Hematopoietic multipotent progenitor cell treated with erythropoietin and hydrocortisone succinate and interleukin-3 and kit ligand, for 15 days (in vitro differentiated cells): ENCODE measurements around the gene OR7C2.
"Not testable (repeated sequence)": the region's sequence is repeated elsewhere in the genome, so short reads cannot be mapped to it uniquely, and the experiment has no call there.

Source experiments
- DNase-seq: peaks from one replicate; pipeline ENCODE4 v3.0.0-alpha.2; 2015; ENCODE audit warnings: low spot score

OR7C2 gene

DNA sequence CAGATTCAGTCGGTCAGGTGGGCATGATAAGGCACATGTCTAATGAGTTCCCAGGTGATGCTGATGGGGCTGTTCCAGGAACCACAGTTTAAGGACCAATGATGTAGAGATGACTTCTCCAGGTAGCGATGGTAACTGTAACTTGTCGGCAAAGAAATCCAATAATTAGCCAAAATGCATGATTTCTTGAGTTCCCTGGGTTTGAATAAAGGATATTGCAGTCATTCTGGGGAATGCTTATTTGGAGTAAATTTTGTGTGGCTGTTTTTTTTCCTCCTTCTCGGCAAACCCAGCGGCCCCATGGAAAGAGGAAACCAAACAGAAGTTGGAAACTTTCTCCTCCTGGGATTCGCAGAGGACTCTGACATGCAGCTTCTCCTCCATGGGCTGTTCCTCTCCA, at the start of gene OR7C2:
OR7C2 (plus strand) TSS at position 301 of the 400 bp plus-strand sequence; CDS start at position 301, 0 bp downstream.
- DNase-seq: no peak

DNA sequence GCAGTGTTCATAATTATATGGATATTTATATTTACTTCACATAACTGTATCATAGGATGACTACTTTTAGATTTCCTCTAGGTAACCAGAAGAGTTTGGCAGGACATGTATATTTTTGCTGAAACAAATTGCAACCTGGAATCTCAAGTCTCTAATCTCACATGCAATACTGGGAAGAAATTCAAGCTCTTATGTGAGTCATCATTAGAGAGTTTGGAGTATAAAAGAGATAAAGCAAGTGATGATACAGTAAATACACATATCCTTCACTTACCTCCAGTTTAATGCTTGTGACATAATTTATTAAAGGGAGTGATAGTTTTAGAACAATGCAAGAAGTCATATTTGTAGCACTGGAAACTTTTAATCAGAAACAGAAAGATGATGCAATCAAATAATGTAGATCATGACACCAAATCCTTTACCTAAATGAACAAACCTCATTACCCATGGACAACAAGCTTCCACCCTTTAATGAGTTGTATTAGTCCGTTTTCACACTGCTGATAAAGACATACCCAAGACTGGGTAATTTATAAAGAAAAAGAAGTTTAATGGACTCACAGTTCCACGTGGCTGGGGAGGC, 39.5 kb upstream of the OR7C2 start:
- no peak for DNase-seq

DNA sequence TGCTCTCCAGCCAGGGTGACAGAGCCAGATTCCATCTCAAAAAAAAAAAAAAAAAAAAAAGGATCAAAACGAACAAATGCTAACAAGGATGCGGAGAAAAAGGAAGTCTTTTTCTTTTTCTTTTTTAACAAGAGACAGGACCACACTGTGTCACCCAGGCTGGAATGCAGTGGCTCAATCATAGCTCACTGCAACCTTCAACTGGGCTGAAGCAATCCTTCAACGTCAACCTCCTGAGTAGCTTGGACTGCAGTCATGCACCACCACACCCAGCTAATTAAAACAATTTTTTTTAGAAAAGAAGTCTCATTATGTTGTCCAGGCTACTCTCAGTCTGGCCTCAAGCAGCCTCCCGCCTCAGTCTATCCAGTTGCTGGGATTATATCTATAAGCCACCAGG, 34.6 kb upstream of the OR7C2 start:
- no peak for DNase-seq

DNA sequence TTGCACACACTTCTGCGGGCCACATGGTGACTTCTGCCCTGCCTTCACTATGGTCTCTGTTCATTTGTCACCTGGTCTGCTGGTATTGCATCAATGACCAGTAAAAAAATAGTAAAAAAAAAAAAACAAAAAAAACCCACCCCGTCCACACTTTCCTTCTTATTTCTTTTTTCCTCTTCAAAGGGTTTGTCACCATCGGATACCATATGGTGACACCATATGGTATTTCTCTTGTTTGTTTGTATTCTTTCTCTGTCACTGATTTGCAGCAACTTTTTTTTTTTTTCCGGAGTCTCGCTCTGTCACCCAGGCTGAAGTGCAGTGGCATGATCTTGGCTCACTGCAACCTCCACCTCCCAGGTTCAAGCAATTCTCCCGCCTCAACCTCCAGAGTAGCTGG, 26.2 kb upstream of the OR7C2 start:
- no peak for DNase-seq

DNA sequence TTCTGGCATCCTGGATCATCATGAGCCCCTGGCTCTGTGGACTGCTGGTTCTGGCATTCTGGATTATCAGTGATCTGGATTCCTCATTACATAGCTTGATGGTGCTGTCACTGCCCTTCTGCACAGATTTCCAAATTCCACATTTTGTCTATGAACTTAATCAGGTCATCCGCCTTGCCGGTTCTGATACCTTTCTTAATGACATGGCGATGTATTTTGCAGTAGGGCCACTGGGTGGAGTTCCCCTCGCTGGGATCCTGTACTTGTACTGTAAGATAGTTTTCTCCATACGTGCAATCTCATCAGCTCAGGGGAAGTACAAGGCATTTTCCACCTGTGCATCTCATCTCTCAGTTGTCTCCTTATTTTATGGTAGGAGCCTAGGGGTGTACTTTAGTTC, 24.4 kb upstream of the OR7C2 start:
- no peak for DNase-seq

DNA sequence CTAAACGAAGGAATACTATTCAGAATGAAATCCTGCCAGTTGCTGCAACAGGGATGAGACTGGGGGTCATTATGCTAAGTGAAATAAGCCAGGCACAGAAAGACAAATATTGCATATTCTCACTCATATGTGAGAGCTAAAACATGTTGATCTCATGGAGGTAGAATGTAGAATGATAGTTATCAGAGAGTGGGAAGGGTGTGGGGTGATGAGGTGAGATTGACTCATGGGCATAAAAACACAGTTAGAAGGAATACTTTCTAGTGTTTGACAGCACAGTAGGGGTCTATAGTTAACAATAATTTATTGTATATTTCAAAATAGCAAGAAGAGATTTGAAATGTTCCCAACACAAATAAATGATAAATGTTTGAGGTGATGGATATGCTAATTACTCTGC, 7.8 kb upstream of the OR7C2 start:
- no peak for DNase-seq

DNA sequence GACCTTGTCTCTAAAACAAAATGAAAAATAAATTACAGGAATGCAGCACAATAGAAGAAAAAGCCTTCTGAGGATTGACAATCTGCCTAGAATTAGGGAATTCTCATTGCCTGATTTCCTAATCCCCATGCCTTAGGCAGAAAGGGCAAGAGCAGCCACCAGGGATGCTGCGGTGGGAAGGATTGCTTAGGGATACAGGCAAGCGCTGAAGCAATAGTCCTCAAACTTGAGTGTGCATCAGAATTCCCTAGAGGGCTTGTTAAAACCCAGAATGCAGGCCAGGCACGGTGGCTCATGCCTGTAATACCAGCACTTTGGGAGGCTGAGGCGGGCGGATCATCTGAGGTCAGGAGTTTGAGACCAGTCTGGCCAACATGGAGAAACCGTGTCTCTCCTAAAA, 1.0 kb upstream of the OR7C2 start:
- DNase-seq: no peak

DNA sequence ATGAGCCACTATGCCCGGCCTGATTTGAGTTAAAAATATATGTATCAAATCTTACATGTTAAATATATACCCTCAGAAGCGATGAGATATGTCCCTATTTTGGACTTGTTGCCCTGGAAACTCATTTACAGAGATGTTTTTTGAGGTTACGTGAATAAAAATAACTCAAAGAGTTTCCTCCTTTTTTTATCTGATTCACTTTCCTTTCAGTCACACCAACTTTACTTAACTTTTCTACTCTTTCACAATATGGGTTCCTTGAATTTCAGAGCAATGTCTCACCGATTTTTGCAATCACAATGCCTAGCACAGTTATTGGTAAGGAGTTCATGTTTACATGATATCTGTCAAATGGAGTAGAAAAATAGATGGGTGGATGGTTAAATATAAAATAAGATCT, 2.3 kb downstream of the OR7C2 start:
- DNase-seq: no peak

DNA sequence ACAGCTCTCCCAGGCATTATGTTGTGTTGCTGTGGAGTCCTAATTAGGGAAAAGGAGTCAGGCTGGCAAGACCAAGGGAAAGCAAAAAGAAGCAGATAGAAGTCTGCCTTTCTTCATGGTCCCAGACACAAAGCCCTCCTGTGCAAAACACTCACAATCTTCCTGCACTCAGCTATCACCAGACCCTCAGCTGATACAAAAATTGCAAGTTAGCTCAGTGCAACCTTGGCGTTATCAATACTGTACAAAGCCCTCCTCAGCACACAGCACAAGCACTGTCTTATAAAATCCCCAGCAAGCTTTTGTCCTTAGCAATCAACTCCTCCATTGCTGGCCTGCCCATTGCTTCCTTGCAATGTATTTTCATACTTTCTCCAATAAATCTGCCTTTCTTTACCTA, 3.2 kb downstream of the OR7C2 start:
- no peak for DNase-seq

DNA sequence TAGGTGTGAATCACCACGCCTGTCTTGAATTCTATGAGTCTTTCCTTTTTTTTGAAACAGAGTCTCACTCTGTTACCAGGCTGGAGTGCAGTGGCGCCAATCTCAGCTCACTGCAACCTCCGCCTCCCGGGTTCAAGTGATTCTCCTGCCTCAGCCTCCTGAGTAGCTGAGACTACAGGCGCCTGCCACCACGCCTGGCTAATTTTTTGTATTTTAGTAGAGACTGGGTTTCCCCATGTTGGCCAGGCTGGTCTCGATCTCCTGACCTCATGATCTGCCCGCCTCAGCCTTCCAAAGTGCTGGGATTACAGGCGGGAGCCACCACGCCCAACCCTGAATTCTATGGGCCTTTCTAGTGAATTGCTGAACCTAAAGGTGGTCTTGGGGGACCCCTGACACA, 8.1 kb downstream of the OR7C2 start:
- DNase-seq: not testable (repeated sequence)

DNA sequence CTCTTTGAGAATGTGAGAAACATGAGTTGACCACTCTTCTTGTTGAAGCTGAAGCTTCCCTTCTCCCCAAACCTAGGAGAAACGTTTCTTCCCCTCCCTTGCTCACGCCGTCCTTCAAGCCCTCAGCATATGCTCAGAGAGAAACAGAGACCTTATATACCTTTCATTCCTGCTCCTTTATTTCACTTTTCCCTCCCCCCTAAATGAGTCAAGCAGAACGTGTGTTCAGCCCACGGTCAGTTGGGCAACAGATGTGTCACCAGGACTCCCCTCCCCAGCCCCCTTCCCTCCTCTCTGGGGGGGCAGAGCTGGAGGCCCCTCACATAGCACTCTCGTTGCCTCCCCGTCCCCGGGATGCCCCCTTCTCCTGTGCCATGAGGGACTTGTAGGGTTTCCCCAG, 8.6 kb downstream of the OR7C2 start:
- no peak for DNase-seq

DNA sequence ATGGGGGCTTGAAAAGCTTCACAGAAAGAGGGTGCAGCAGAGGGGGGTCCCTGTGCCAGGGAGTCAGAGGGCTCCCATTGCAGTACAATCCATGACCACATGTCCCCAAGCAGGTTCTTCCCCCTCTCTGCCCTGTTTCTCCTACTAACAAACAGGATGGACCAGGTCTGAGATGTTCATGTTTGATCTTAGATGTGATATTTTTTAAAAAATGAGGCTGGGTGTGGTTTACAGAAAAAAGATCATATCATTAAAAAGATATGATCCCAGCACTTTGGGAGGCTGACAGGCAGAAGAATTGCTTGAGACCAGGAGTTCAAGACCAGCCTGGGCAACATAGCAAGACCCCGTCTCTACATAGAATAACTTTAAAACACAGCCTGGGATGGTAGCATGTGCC, 9.1 kb downstream of the OR7C2 start:
- DNase-seq: no peak

DNA sequence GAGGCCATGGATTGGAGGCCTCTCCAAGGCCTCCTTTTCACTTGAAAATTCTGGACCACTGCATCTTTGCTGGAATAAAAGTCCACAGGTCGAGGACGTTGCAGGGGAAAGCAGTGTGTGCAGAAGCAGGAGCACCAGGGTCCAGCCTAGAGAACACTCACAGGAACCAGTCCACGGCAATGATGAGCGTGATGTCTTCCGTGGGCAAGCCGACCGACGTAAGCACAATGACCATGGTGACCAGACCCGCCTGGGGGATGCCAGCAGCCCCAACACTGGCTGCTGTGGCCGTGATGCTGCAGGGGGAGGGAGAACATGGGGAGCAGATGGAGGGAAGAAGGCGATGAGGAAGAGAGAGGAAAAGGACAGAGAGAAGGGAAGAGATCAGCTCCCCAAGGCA, 11.5 kb downstream of the OR7C2 start:
- DNase-seq: no peak

DNA sequence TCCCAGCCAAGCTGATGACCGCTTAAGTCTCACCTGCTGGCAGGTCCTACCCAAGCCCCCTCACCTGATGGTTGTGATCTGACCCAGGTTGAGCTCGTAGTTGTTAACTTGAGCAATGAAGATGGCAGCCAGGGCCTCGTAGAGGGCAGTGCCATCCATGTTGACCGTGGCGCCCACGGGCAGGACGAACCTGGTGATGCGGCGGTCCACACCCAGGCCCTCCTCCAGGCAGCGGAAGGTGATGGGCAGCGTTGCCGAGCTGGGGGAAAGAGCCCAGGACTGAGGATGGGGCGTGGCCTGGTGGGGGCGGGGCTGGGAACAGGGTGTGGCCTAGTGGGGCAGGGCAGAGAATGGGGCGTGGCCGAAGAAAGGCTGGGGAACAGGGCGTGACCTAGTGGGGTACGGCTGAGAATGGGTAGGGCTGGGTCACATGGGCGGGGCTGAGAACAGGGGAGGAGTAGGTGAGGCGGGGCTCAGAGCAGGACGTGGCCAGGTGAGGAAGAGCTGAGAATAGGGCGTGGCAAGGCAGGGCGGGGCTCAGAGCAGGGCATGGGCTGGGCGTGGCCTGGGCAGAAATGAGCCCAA, 12.9 kb downstream of the OR7C2 start:
- no peak for DNase-seq

DNA sequence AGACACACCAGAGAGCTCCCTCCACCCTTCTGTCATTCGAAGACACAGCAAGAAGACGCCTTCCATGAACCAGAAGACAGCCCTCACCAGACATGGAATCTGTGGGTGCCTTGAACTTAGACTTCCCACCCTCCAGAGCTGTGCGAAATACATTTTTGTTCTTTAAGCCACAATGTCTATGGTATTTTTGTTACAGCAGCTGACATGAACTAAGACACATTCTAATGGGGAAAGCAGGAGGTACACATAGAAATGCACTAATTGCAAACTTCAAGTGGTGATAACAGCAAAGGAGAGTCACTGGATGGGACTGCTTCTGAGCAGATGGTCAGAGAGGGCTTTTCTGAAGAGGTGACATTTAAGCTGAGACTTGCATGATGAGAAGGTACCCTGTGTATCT, 16.2 kb downstream of the OR7C2 start:
- no peak for DNase-seq

DNA sequence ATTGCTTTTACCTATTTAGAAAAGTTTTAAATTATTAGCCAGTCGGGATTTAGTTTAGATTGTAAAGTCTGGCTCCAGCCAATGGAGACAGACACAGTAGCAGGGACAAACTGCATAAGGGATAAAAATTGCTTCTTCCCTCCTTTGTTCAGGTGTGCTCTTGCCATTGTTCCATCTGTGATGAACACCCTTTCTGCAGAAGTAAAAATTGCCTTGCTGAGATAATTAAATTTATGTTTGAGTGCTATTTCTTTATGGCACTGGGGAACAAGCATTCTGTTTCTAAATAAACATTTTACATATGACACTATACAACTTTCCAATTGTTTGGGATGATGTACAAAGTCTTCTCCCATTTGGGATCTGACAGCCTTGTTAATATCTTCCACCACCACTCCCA, 18.0 kb downstream of the OR7C2 start:
- no peak for DNase-seq

DNA sequence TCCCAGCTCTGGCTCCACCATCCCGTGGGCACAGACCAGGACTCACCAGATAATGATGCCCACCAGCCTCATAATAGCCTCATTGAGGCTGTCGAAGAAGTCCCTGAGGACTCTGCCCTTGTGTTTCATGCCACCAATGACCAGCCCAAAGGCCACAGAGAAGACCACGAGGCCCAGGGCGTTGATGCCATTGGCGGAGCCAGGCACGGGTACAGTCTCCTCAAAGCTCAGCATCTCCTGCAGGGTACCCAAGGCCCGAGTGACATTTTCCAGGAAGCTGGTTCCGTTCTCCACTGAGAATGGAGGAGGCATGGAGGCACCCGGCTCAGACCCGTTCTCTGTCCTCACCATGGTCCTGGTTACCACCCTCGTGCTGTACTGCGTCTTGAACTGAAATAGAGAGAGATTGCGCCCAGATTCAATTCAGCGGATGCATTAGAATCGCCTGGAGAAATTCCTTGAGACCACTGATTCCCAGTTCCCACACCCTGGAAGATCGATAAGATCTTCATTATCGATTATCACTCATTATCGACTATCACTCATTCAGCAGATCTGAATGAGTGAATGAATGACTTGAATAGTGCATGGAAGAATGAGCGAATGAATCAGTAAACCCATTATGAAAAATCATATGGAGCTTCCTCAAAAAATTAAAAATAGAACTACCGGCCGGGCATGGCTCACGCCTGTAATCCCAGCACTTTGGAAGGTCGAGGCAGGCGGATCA, 20.8 kb downstream of the OR7C2 start:
- DNase-seq: no peak

DNA sequence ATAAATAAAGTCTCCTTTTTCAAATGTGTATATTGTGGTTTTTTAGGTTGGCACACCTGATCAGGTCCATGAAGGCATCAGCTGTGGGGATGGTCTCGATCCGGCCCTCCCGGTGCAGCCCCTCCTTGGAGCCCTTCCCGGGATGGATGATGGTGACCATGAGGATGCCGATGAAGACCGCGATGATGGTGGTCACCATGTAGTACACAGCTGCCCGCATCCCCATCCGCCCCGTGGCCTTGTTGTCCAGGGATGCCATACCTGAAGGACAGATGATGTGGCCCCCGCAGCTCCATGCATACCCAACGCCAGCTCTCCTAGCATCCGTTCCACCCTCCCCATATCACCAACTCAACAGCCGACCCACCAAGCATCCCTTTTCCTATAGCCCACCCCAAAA, 27.0 kb downstream of the OR7C2 start:
- no peak for DNase-seq

DNA sequence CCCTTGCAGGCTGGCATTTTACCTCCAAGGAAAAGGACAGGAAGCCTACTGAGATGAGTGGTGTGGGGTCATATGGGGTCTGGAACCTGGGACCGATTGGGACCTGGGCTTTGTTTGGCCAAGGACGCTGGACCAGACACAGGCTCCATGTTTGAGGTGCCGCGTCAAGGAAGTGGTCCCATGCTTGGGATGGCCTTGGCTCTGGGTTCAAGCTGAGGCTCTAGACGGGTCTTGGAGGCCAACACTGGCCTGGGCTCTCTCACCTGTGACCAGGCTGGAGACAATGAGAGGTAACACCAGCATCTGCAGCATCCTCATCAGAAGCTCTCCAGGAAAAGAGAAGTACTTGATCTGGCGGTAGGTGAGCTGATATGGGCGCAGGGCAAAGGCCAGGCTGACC, 30.2 kb downstream of the OR7C2 start:
- DNase-seq: no peak

DNA sequence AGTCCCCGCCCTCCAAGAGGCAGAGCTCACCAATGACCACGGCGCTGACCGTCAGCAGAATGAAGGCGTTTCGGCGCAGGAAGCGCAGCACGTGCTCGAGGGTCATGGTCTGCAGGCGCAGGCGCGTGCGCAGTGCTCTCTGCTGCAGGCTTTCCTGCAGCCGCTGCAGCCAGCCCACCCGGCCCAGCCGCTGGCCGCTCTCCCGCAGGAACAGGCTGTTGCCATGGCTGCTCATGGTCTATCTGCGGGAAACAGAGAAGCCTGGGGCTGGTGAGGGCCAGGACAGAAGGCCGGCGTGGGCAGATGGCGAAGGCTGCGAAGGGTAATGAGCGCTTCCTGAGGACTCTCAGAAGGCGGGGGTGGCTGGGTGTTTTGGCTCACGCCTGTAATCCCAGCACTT, 31.4 kb downstream of the OR7C2 start:
- no peak for DNase-seq

DNA sequence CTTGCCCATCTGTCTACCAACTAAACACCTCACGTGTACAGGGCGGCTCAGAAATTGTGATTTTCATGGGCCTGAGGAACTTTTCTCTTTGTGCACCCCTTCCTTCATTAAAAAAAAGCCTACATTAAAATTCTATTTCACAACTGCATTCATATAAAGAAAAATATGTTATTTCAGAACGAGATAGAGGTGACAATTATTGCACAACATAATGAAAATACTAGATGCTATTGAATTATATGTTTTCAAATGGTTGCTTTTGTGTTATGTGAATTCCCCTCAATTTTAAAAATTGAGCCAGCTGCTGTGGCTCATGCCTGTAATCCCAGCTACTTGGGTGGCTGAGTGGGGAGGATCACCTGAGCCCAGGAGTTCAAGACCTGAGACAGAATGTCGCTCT, 33.2 kb downstream of the OR7C2 start:
- DNase-seq: no peak

DNA sequence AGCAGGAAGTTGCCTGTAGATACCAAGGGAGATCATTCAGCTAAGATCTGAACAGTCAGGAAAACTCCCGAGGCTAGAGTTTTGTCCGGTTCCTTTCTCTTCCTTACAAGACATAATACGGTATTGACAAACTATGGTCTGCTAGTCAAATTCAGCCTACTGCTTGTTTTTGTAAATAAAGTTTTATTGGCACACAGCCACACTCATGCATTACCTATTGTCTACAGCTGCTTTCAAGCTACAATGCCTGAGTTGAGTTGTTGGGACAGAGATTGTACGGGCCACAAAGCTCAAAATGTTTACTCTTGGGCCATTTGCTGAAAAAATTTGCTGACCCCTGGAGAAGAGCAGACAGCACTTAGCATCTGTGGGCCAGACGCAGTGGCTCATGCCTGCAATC, 35.8 kb downstream of the OR7C2 start:
- DNase-seq: no peak

DNA sequence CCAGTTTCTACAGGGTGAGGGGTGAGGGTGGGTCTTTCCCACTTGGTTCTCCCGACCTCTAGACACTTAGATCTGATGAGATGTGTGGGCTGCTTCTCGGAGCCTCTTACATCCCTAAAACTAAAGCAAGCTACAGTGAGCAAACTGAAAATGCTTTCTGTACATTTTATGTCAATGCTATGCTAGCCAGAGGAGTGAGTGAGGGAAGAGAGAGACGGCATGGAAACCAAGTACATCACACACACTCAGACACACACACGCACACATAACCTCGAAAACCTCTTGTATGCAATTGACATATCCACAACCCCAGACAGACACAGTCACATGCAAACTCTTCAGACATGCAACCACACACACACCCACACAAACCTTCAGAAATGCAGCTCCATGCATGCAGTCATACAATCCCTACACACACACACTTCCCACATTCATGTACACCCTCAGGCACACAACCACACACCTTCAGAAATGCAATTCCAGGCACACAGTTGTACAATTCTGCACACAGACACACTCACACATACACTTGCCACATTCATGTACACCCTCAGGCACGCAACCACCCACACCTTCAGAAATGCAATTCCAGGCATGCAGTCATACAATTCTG, 37.0 kb downstream of the OR7C2 start:
- no peak for DNase-seq
